Activated CD4-positive, alpha-beta T cell treated with anti-CD3 and anti-CD28 coated beads, Interleukin-10, Interleukin-2, amounts not matched to agents 100 ng/mL and 50 ng/mL, durations not matched to agents 16 hours and 8 hours (primary cell): ENCODE measurements around the gene CBX7.

Experiments used
- DNase-seq: peaks from one replicate; pipeline ENCODE4 v3.0.0-alpha.2; 2020

The CBX7 gene

DNA sequence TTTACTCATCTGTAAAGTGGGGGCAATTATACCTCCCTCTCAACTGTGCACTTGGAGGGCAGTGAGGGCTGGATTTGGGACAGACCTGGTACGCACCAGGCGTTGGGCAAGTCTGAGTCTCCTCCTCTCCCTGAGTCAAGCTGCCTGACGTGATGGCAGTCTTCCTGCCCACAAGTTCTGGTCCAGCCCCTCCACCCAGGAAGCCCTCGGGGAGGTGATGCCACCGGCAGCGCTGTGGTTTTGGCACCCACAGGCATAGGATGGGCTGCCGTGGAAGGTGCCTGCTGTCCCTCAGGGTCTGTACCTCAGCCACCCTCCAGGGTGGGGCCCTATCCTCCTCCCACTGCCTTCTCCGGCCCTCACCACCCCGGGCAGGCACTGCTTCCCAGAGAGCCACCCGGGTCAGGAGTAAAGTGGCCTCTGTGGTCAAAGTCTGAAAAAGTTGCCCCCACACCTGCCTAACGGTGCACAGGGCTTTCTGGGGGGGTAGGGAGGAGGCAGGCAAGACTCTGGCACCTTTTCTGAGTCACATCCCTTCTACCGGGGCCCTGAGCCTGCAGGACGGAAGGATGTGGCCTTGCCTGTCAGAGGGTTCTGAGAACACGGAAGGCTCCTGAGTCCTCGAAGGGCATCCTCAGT, 61.9 kb downstream of the CBX7 start:
- peak; percentile 98 for DNase-seq

GRCh38 chr22:39089928-39090327, 62.6 kb downstream of the CBX7 start:
- no peak for DNase-seq

GRCh38 chr22:39088685-39089032, 63.8 kb downstream of the CBX7 start:
- DNase-seq = no peak

DNA sequence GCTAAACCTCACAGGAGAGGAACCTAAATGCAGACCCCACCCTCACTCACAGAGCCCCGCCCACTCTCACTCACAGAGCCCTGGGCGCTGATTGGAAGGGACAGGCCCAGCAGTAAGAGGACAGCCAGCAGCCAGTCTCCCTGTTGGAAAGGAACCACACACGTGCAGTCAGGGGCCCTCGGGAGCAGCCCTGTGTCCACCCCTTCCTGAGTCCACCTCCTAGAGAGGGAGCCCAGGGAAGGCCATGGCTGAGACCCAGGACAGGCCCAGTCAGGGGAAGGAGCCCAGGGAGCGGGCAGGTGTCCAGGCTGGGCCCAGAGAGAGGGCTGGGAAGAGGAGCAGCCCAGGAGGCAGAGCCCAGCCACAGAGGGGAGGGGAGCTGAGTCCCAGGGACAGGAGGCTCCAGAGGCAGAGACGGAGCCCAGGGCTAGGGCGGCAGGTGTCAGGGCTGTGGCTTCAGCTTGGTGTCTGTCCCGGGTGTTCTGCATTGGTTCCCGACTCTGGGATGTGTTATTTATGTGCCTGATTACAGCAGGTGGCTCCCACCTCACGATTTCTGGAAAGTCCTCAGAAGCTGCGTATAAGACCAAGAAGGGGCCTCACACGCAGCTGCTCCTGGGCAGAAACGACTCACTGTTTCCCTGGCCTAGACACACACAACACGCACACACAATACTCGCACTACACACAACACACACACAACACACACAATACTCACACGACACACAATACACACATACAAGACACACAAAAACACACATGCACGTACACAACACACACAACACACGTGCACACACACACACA, 64.4 kb downstream of the CBX7 start:
- DNase-seq = peak; percentile 42

- no peak for DNase-seq
Measured at GRCh38 chr22:39087098-39087497, 65.4 kb downstream of the CBX7 start.

DNA sequence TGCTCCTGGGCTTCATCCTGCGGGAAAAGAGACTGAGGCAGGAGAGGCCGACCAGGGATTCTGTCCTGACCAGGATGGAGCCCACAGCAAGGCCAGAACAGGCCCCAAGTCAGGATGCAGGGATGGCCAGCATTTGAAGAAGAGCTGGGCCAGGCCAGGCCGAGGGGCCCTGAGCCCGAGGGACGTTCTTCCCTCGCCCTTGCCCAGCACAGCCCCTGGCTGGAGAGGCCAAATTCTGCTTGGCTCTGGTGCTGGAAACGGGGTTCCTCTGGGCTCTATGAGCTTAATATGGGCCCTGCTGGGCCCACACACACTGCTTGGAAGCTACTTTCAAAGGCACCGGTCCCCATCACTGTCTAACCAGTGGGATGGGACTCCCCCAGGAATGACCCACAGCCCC, 67.8 kb downstream of the CBX7 start:
- no peak for DNase-seq

DNA sequence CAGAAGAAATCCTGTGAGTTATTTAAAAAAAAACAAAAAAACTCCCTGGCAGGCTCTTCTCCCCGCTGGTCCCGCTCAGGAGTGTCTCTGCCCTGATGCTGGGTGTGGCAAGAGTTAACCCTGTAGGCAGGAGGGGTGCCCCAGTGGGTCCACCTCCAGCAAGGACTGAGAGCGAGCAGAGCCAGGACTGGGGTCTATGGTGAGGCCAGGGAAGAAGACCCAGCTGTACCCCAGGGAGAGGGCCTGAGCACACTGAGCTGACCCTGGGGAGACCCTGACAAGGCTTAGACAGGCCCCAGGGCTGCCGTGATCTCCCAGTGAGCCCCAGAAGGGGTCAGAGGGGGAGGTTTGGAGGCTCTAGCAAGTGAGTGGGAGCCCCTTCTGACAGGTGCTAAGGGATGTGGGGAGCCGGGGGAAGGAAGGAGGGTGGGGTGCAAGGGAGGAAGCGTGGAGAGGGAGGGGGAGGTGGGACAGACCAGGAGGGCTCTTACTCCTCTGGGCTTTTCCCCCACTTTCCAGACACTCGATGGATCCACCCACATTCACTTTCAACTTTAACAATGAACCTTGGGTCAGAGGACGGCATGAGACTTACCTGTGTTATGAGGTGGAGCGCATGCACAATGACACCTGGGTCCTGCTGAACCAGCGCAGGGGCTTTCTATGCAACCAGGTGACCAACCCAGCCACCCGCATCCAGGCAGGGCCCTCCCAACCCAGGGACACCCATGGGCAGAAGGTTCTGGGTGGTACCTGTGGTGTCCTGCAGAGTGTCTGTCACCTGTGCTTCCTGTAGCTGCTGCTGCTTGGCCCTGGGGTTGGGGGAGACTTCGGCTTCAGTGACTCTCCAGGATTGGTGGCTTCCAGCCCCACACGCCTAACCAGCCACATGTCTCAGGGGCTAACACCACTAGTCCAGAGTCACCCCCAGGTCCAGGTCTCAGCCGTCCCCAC, 69.0 kb downstream of the CBX7 start:
- DNase-seq = no peak

DNA sequence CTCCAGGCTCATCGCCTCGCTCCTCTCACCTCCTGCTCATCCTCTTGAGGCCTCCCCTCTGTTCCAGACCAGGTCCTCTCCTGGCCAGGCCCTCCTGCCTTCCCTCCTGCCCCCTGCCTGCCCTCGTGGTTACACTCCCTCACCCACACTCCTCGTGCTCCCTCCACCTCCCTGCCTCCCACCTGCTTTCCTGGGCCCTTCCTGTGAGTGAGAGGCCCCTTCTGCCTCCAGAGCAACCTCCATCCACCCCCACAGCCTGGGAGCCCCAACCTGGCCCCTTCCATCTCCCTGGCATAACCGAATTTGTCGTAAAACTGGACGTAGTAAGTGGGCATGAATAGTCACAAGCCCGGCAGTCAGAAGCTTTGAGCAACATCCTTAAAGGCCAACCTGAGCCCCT, 70.9 kb downstream of the CBX7 start:
- DNase-seq = no peak

- no peak for DNase-seq
Measured at GRCh38 chr22:39081016-39081415, 71.5 kb downstream of the CBX7 start.
